ENCODE data around the gene UBE2Q1.

Gene UBE2Q1

GRCh38 chr1:154577346-154578057 lies 19.0 kb upstream of the UBE2Q1 start:
- no peak for DNase-seq (ENCODE audit: low spot score)

- DNase-seq (ENCODE audit: low spot score), result no peak
Observed at GRCh38 chr1:154575951-154576566, 17.6 kb upstream of the UBE2Q1 start.

- no peak for DNase-seq (ENCODE audit: low spot score)
Observed at GRCh38 chr1:154575147-154575927, 16.9 kb upstream of the UBE2Q1 start.

- no peak for DNase-seq (ENCODE audit: low spot score)
Observed at GRCh38 chr1:154574716-154575115, 16.3 kb upstream of the UBE2Q1 start.

GRCh38 chr1:154573168-154573510 lies 14.7 kb upstream of the UBE2Q1 start:
- no peak for DNase-seq (ENCODE audit: low spot score)

- no peak for DNase-seq (ENCODE audit: low spot score)
Observed at GRCh38 chr1:154572468-154573167, 14.2 kb upstream of the UBE2Q1 start.

DNA sequence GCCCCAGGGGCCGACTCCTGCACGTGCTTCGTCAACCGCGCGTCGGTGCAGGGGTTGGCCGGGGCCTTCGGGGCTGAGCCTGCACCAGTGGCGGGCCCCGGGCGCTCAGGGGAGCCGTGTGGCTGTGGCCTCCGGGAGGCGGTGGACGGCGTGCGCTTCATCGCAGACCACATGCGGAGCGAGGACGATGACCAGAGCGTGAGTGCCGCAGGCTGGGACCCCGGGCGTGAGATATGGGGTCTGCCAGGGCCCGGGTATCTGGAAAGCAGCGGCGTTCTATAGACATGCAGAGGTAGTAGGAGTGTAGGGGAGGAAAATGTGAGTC lies 13.5 kb upstream of the UBE2Q1 start:
- DNase-seq (ENCODE audit: low spot score), result no peak

GRCh38 chr1:154571244-154571963 lies 12.9 kb upstream of the UBE2Q1 start:
- DNase-seq (ENCODE audit: low spot score), result no peak

DNA sequence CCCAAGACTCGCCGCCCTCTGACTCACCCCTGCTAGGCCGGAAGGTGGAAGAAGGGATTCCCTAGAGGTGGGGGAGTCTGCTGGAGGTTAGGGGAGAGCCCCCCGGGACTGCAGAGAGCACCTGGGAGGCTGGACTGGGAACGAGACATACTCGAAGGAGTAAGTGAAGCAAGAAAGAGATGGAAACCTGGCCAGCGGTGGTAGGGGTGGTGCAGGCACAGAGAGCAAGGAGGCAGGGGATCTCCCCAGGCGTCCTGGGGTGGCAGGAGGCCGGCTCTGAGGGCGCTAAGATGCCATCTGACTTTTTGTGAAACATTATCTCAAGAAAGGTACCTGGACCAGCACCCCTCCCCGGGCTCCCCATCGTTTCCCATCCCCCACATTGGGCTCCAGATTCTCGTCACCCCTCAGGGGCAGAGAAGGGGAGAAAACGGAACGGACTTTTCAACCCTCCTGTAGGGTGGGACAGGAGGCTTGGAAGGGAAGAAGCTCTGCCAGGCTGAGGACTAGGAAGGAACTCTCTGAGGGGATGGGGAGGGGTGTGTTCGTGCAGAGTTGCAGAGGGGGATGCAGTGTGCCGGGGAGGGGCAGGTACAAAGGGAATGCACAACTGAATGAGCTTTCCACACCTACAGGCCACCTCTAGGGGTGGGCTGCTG lies 9.8 kb upstream of the UBE2Q1 start:
- DNase-seq (ENCODE audit: low spot score), result no peak

GRCh38 chr1:154567386-154568156 lies 9.1 kb upstream of the UBE2Q1 start, which contains the start of gene CHRNB2:
TSS of gene CHRNB2 (plus strand) at chr1:154567778. CDS start at chr1:154568045, 267 bp downstream.
- peak; percentile 65 for DNase-seq (ENCODE audit: low spot score)

- DNase-seq (ENCODE audit: low spot score), result no peak
Observed at GRCh38 chr1:154565876-154566275, 7.4 kb upstream of the UBE2Q1 start.

- DNase-seq (ENCODE audit: low spot score), result peak; percentile 86
Observed at GRCh38 chr1:154559466-154560044, 1.1 kb upstream of the UBE2Q1 start.

DNA sequence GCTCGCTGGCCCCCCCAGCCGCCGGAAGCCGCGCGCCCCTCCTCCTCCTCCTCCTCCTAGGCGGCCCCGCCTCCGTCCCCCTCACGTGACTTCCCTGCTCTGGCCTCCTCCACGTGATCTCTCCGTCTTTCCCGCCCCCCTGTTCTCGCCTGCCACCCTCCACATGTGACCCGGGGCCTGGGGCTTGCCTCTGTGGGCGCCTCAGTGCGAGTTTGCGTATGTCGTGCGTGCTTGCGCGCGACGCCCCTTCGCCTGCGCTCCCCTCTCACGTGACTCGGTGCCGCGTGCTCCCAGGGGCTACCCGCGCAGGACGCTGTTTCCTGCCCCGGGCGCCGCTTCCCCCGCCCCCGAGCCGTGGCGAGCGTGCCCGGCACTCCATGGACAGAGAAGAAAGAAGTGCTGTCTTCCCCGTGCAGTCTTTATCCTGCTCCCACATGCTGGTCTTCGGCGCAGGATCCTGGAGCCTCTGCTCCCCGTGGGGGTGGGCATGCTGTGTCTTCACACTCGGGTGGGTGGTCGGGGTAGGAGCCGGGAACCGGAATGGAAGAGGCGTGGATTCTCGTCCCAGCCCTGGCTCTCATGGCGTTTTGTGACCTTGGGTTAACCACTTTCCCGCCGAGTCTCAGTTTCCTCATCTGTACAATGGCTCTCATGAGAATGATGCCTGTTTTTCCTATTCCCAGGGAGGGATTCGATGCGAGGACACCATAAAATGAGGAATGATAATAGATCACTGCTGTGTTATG lies 431 bp upstream of the UBE2Q1 start:
- peak; percentile 100 for DNase-seq (ENCODE audit: low spot score)

GRCh38 chr1:154557248-154557938 lies 1.1 kb downstream of the UBE2Q1 start:
- no peak for DNase-seq (ENCODE audit: low spot score)

- no peak for DNase-seq (ENCODE audit: low spot score)
Observed at GRCh38 chr1:154556422-154556821, 2.0 kb downstream of the UBE2Q1 start.

DNA sequence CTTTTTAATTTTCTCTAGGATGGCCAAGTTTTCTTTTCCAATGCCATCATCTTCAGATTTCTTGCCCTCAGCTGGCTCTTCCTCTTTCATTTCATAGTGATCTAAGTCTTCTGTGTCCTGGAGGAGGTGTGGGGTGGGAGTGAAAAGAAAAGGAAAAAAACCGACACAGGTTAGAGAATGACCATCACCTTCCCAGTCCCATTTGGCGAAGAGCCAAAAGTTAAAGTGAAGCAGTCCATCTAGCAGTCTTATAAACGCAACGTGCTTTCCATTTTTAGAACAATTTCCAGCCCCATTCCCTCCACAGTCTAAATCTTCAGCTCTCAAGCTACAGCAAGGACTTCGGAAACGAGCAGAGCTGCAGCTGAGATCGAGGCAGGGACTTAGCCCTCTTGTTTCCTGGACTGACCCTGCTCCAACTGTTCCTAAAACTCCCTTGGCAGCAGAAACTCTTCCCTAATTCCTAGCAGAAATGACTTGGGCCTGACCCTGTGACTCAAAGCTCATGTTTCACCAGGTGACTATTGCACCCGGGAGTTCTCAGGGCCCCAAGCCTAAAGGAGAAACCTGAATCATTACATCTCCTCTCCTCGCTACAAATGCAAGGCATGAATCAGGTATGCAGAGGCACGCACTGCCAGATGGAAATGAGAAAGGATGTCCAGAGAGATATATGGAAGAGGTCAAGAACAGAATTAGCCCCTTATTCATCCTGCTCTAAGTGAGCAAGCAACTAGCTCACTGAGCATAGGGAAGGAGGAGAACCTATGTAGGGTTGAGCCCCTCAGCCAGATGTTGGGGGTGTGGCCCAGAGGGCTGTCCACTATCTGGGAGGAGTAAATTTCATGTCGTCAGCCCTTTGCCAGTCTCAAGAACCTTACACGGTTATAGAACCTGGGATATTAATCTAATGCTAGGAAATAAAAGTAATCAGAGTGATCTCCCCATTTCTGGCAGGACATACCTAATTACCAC lies 5.1 kb downstream of the UBE2Q1 start:
- DNase-seq (ENCODE audit: low spot score), result no peak

DNA sequence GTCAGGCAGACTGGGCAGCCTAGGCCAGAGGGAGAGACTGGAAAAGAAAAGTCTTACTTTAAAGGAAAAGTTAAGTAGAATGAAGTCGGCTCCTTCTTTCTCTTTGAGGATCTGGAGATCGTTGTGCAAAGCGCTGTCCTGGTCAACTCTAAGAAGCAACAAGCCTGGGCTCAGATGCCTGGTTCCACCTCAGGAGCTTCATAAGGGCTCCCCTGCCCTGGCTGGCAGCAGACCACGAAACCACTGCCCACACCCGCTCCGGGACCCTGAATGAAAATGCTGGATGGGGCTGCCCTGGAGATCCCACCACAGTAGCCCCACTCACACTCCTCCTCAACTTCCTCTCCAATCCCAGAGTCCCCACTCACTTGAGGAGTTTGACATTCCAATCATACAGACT lies 6.4 kb downstream of the UBE2Q1 start:
- no peak for DNase-seq (ENCODE audit: low spot score)

GRCh38 chr1:154551474-154551873 lies 7.0 kb downstream of the UBE2Q1 start:
- DNase-seq (ENCODE audit: low spot score), result no peak

Data from CD4-positive, alpha-beta T cell treated with Interleukin-2 at 100 ng/mL for 4 hours (primary cell).